LNCaP clone FGC (cell line): ENCODE measurements around the gene MYPN.

Experiments
- DNase-seq: peaks from one replicate; pipeline ENCODE4 v3.0.0-alpha.2; 2011; ENCODE audit warnings: low read depth
- H3K4me3 ChIP-seq: 2 replicates; pipeline ENCODE4 v1.5.1; 2011; ENCODE audit warnings: mild to moderate bottlenecking, low read depth, low read length, control low read depth
- CTCF ChIP-seq: IDR thresholded peaks from 2 replicates; pipeline ENCODE4 v1.5.1; 2012; ENCODE audit warnings: mild to moderate bottlenecking; ENCODE audit not compliant: control insufficient read depth, insufficient read depth; ENCODE audit errors: extremely low read depth

The MYPN gene

GRCh38 chr10:68218786-68219185, 109.5 kb downstream of the MYPN start:
- DNase-seq: peak; percentile 52
- H3K4me3 ChIP-seq: no peak overlapping the region
- TF ChIP-seq CTCF: no peak

- peak; percentile 58 for DNase-seq
- no peak for TF ChIP-seq CTCF
Observed at GRCh38 chr10:68221196-68221595, 111.9 kb downstream of the MYPN start.

GRCh38 chr10:68222391-68222790, 113.1 kb downstream of the MYPN start:
- no peak overlapping the region for H3K4me3 ChIP-seq
- TF ChIP-seq CTCF: no peak

More at GRCh38 chr10:68221196-68221595, 111.9 kb downstream of the MYPN start:
- H3K4me3 ChIP-seq: no peak overlapping the region

GRCh38 chr10:68223535-68224165, 114.4 kb downstream of the MYPN start:
- no peak for DNase-seq
- 0 out of 2 replicates have a peak, but pooled peaks have one; percentile 11 for TF ChIP-seq CTCF
- no peak overlapping the region for H3K4me3 ChIP-seq

More at GRCh38 chr10:68222391-68222790, 113.1 kb downstream of the MYPN start:
- no peak for DNase-seq

- no peak for DNase-seq
- no peak for TF ChIP-seq CTCF
- H3K4me3 ChIP-seq: no peak overlapping the region
Observed at GRCh38 chr10:68224810-68225209, 115.5 kb downstream of the MYPN start.

GRCh38 chr10:68230268-68230667, 121.0 kb downstream of the MYPN start:
- H3K4me3 ChIP-seq: no peak overlapping the region
- DNase-seq: no peak
- no peak for TF ChIP-seq CTCF
